HepG2 (cell line): ENCODE data around the gene SERPINE2. TPM values are rescaled to one million over a fixed set of nuclear protein-coding genes. Genes with fewer than 3 reads are reported as not detected.
A peak's percentile ranks its signal among the peaks of the same experiment; 100 is the strongest.

Experiments
- ATF5 ChIP-seq: sonication (generic); formaldehyde crosslinking; IDR thresholded peaks from 2 replicates; pipeline ENCODE4 v1.4.0; 2020; ENCODE audit warnings: mild to moderate bottlenecking, low read depth, missing genetic modification reagents
- EZH2 ChIP-seq: conservative IDR thresholded peaks from 2 replicates; pipeline ENCODE4 v1.6.1; 2012; ENCODE audit warnings: mild to moderate bottlenecking, low read depth, low read length, moderate library complexity
- HMG20A ChIP-seq: IDR thresholded peaks from 2 replicates; pipeline ENCODE4 v1.6.1; 2016; ENCODE audit warnings: borderline replicate concordance
- KDM5B ChIP-seq: sonication (generic); formaldehyde crosslinking; IDR thresholded peaks from 2 replicates; pipeline ENCODE4 v1.4.0; 2020; ENCODE audit warnings: missing genetic modification reagents, mild to moderate bottlenecking, borderline replicate concordance
- MED13 ChIP-seq: sonication (generic); formaldehyde crosslinking; IDR thresholded peaks from 2 replicates; pipeline ENCODE4 v1.5.0; 2020; ENCODE audit warnings: missing genetic modification reagents
- MLX ChIP-seq: IDR thresholded peaks from 2 replicates; pipeline ENCODE4 v1.6.1; 2016
- NFE2 ChIP-seq: sonication (generic); formaldehyde crosslinking; IDR thresholded peaks from 2 replicates; pipeline ENCODE4 v1.4.0; 2020; ENCODE audit warnings: missing genetic modification reagents
- NFYB ChIP-seq: sonication (generic); formaldehyde crosslinking; IDR thresholded peaks from 2 replicates; pipeline ENCODE4 v1.4.0; 2020; ENCODE audit warnings: missing genetic modification reagents
- NPAS2 ChIP-seq: sonication (generic); formaldehyde crosslinking; IDR thresholded peaks from 2 replicates; pipeline ENCODE4 v1.8.0; 2022; ENCODE audit warnings: mild to moderate bottlenecking, missing genetic modification reagents, borderline replicate concordance
- NR2C2 ChIP-seq: sonication (generic); formaldehyde crosslinking; IDR thresholded peaks from 2 replicates; pipeline ENCODE4 v1.4.0; 2020; ENCODE audit warnings: missing genetic modification reagents, mild to moderate bottlenecking, moderate library complexity, borderline replicate concordance
- NR3C1 ChIP-seq: sonication (generic); formaldehyde crosslinking; IDR thresholded peaks from 2 replicates; pipeline ENCODE4 v1.4.0; 2020; ENCODE audit warnings: missing genetic modification reagents
- TARDBP ChIP-seq: sonication (generic); formaldehyde crosslinking; IDR thresholded peaks from 2 replicates; pipeline ENCODE4 v1.8.0; 2022; ENCODE audit warnings: mild to moderate bottlenecking, missing genetic modification reagents
- THYN1 ChIP-seq: sonication (generic); formaldehyde crosslinking; IDR thresholded peaks from 2 replicates; pipeline ENCODE4 v1.8.1; 2023; ENCODE audit warnings: low read depth, mild to moderate bottlenecking, moderate library complexity, missing genetic modification reagents, borderline replicate concordance
- UBTF ChIP-seq: sonication (generic); formaldehyde crosslinking; IDR thresholded peaks from 2 replicates; pipeline ENCODE4 v1.4.0; 2020; ENCODE audit warnings: mild to moderate bottlenecking, missing genetic modification reagents
- ZFYVE20 ChIP-seq: sonication (generic); formaldehyde crosslinking; IDR thresholded peaks from 2 replicates; pipeline ENCODE4 v1.8.0; 2023; ENCODE audit warnings: low read depth, mild to moderate bottlenecking, moderate library complexity, missing genetic modification reagents, borderline replicate concordance
- ZMAT3 ChIP-seq: sonication (generic); formaldehyde crosslinking; conservative IDR thresholded peaks from 2 replicates; pipeline ENCODE4 v1.7.0; 2021; ENCODE audit warnings: missing genetic modification reagents
- ZNF253 ChIP-seq: sonication (generic); formaldehyde crosslinking; IDR thresholded peaks from 2 replicates; pipeline ENCODE4 v1.8.0; 2022; ENCODE audit warnings: mild to moderate bottlenecking, missing genetic modification reagents, borderline replicate concordance
- ZNF274 ChIP-seq: sonication (generic); formaldehyde crosslinking; IDR thresholded peaks from 2 replicates; pipeline ENCODE4 v1.5.1; 2020; ENCODE audit warnings: mild to moderate bottlenecking, missing genetic modification reagents
- ZNF275 ChIP-seq: sonication (generic); formaldehyde crosslinking; IDR thresholded peaks from 2 replicates; pipeline ENCODE4 v1.8.0; 2022; ENCODE audit warnings: missing genetic modification reagents, mild to moderate bottlenecking, inconsistent platforms, borderline replicate concordance
- ZNF354B ChIP-seq: sonication (generic); formaldehyde crosslinking; IDR thresholded peaks from 2 replicates; pipeline ENCODE4 v1.8.0; 2022; ENCODE audit warnings: mild to moderate bottlenecking, missing genetic modification reagents
- ZNF558 ChIP-seq: sonication (generic); formaldehyde crosslinking; IDR thresholded peaks from 2 replicates; pipeline ENCODE4 v1.9.0; 2022; ENCODE audit warnings: mild to moderate bottlenecking, missing genetic modification reagents, borderline replicate concordance
- ZNF605 ChIP-seq: sonication (generic); formaldehyde crosslinking; IDR thresholded peaks from 2 replicates; pipeline ENCODE4 v1.8.0; 2022; ENCODE audit warnings: mild to moderate bottlenecking, missing genetic modification reagents
- ZNF674 ChIP-seq: sonication (generic); formaldehyde crosslinking; IDR thresholded peaks from 2 replicates; pipeline ENCODE4 v1.5.0; 2020; ENCODE audit warnings: low read depth, mild to moderate bottlenecking, missing genetic modification reagents
- ZNF777 ChIP-seq: sonication (generic); formaldehyde crosslinking; IDR thresholded peaks from 2 replicates; pipeline ENCODE4 v1.4.0; 2020; ENCODE audit warnings: missing genetic modification reagents
- ZNF83 ChIP-seq: sonication (generic); formaldehyde crosslinking; IDR thresholded peaks from 2 replicates; pipeline ENCODE4 v1.4.0; 2020; ENCODE audit warnings: missing genetic modification reagents, mild to moderate bottlenecking, borderline replicate concordance
- polyA plus RNA-seq, 8 experiments: library from polyadenylated mRNA; depleted of rRNA in 3 of 8; stranded (reverse) in 7 of 8; unstranded in 1 of 8; fragments of >200 nt; fragmentation: Illumina TruSeq in 4 of 8; extraction: Trizol in 4 of 8; gene quantifications; 2 replicates each; pipeline versions ENCODE4 v1.2.1 to v1.2.3, GENCODE V29; 2011 to 2016; ENCODE audit warnings: low read depth in 4 of 8, missing spikeins in 1 of 8, mixed read lengths in 1 of 8; ENCODE audit not compliant: insufficient read depth in 1 of 8
- total RNA-seq, 5 experiments: library from RNA; depleted of rRNA; stranded (reverse); fragments of >200 nt; fragmentation: Illumina TruSeq; extraction: Trizol; gene quantifications; 2 replicates each; pipeline ENCODE4 v1.2.3, GENCODE V29; 2016; ENCODE audit warnings: low read depth in 1 of 5

The SERPINE2 gene
- total and polyA plus RNA-seq, 2 of the 13 experiments (the other 11 are each of a cell fraction or from before 2014, with no cell fraction given): 7.9 to 18.1 TPM

GRCh38 chr2:224038049-224038829, 847 bp downstream of the SERPINE2 start (continued):
- TF ChIP-seq ATF5 (no peak), UBTF (CRISPR knock-in tag) (peak; percentile 81), MLX (no peak), ZNF674 (CRISPR knock-in tag) (no peak), ZNF274 (CRISPR knock-in tag) (no peak), EZH2 (0 out of 2 replicates have a peak, but pooled peaks have one; percentile 17), ZNF275 (CRISPR knock-in tag) (no peak), ZNF354B (CRISPR knock-in tag) (no peak), NR3C1 (CRISPR knock-in tag) (no peak), TARDBP (CRISPR knock-in tag) (no peak), NPAS2 (CRISPR knock-in tag) (no peak), NR2C2 (CRISPR knock-in tag) (0 out of 2 replicates have a peak, but pooled peaks have one; percentile 11), ZNF558 (CRISPR knock-in tag) (no peak), MED13 (CRISPR knock-in tag) (0 out of 2 replicates have a peak, but pooled peaks have one; percentile 28), NFYB (CRISPR knock-in tag) (no peak), ZNF777 (peak; percentile 81), ZNF83 (CRISPR knock-in tag) (no peak), HMG20A (CRISPR knock-in tag) (no peak), ZNF605 (CRISPR knock-in tag) (no peak), ZMAT3 (CRISPR knock-in tag) (0 out of 2 replicates have a peak, but pooled peaks have one; percentile 34), KDM5B (CRISPR knock-in tag) (peak; percentile 14; the same call in 1 of the 2 replicates), ZNF253 (CRISPR knock-in tag) (no peak), NFE2 (CRISPR knock-in tag) (no peak), THYN1 (CRISPR knock-in tag) (no peak), ZFYVE20 (no peak)
